ENCODE data around the gene AP1G2. TPM values are rescaled to one million over a fixed set of nuclear protein-coding genes. Genes with fewer than 3 reads are reported as not detected.

AP1G2 gene
- polyA plus RNA-seq, 1 donor (not counting 4 experiments of a cell fraction or from before 2014, with no cell fraction given) = 119 TPM

GRCh38 chr14:23604148-23604547 is 36.6 kb upstream of the AP1G2 start:
- H4K20me1 ChIP-seq (ENCODE audit: control insufficient read depth, extremely low read depth, insufficient read depth, low read length) = no peaks in the 10 kb centered on the region
- no peaks in the 10 kb centered on the region for H3K27me3 ChIP-seq (ENCODE audit: control insufficient read depth, extremely low read depth, insufficient read depth, low read length)
- DNase-seq (ENCODE audit: low read depth, low spot score) = no peak
- H3K36me3 ChIP-seq (ENCODE audit: control insufficient read depth in 2 of 2, extremely low read depth in 1 of 2, insufficient read depth in 2 of 2, low read length in 2 of 2) = no peaks in the 10 kb centered on the region
- no peak overlapping the region for H3K9ac ChIP-seq (ENCODE audit: control insufficient read depth, extremely low read depth, insufficient read depth, low read length)
- TF ChIP-seq EZH2 (IDR thresholded peaks at IDR 0.05; ENCODE audit: low read length) = no peak
- TF ChIP-seq CTCF (optimal IDR thresholded peaks at IDR 0.05 in 1 of 3, IDR thresholded peaks at IDR 0.05 in 1 of 3, conservative IDR thresholded peaks at IDR 0.05 in 1 of 3; ENCODE audit: extremely low read depth in 1 of 3, insufficient read depth in 2 of 3, low read length in 3 of 3) = no peak
- H3K4me3 ChIP-seq (ENCODE audit: control insufficient read depth in 2 of 3, extremely low read depth in 1 of 3, insufficient read depth in 2 of 3, low read depth in 1 of 3, low read length in 3 of 3) = no peak overlapping the region
- H2AFZ ChIP-seq (ENCODE audit: control insufficient read depth, low read length) = no peak overlapping the region
- no peak overlapping the region for H3K4me2 ChIP-seq (ENCODE audit: control insufficient read depth, extremely low read depth, insufficient read depth, low read depth, low read length)
- no peaks in the 10 kb centered on the region for H3K9me1 ChIP-seq (ENCODE audit: control insufficient read depth, extremely low read depth, insufficient read depth, low read length)
- no peaks in the 10 kb centered on the region for H3K79me2 ChIP-seq (ENCODE audit: control insufficient read depth, insufficient read depth, low read length)
- H3K27ac ChIP-seq (ENCODE audit: control insufficient read depth, insufficient read depth, low read length) = no peak overlapping the region
- dilution Hi-C loops (cut with MboI; ENCODE audit: extremely low pct_ligation_motif_present, low sequenced_read_pairs) = no loop called here
- no peak for FAIRE-seq
- H3K4me1 ChIP-seq (ENCODE audit: control insufficient read depth, extremely low read depth, insufficient read depth, low read length) = no peaks in the 10 kb centered on the region
- no peaks in the 10 kb centered on the region for H3K9me3 ChIP-seq (ENCODE audit: control insufficient read depth, low read depth, low read length)

- Histone ChIP-seq H4K20me1 (ENCODE audit: control insufficient read depth, extremely low read depth, insufficient read depth, low read length) (no peaks in the 10 kb centered on the region), H3K4me2 (ENCODE audit: control insufficient read depth, extremely low read depth, insufficient read depth, low read depth, low read length) (no peak overlapping the region), H3K4me3 (ENCODE audit: control insufficient read depth in 2 of 3, extremely low read depth in 1 of 3, insufficient read depth in 2 of 3, low read depth in 1 of 3, low read length in 3 of 3) (no peak overlapping the region), H3K9me1 (ENCODE audit: control insufficient read depth, extremely low read depth, insufficient read depth, low read length) (no peaks in the 10 kb centered on the region), H3K36me3 (ENCODE audit: control insufficient read depth in 2 of 2, extremely low read depth in 1 of 2, insufficient read depth in 2 of 2, low read length in 2 of 2) (no peaks in the 10 kb centered on the region), H2AFZ (ENCODE audit: control insufficient read depth, low read length) (no peak overlapping the region), H3K79me2 (ENCODE audit: control insufficient read depth, insufficient read depth, low read length) (no peaks in the 10 kb centered on the region), H3K27me3 (ENCODE audit: control insufficient read depth, extremely low read depth, insufficient read depth, low read length) (no peaks in the 10 kb centered on the region), H3K9me3 (ENCODE audit: control insufficient read depth, low read depth, low read length) (no peaks in the 10 kb centered on the region), H3K27ac (ENCODE audit: control insufficient read depth, insufficient read depth, low read length) (no peak overlapping the region), H3K4me1 (ENCODE audit: control insufficient read depth, extremely low read depth, insufficient read depth, low read length) (no peaks in the 10 kb centered on the region), H3K9ac (ENCODE audit: control insufficient read depth, extremely low read depth, insufficient read depth, low read length) (no peak overlapping the region)
- TF ChIP-seq EZH2 (IDR thresholded peaks at IDR 0.05; ENCODE audit: low read length) (no peak), CTCF (optimal IDR thresholded peaks at IDR 0.05 in 1 of 3, IDR thresholded peaks at IDR 0.05 in 1 of 3, conservative IDR thresholded peaks at IDR 0.05 in 1 of 3; ENCODE audit: extremely low read depth in 1 of 3, insufficient read depth in 2 of 3, low read length in 3 of 3) (no peak)
- dilution Hi-C loops (cut with MboI; ENCODE audit: extremely low pct_ligation_motif_present, low sequenced_read_pairs) = no loop called here
- FAIRE-seq (no peak), DNase-seq (ENCODE audit: low read depth, low spot score) (no peak)
Measured at GRCh38 chr14:23603103-23603502, 35.5 kb upstream of the AP1G2 start.

Measured in keratinocyte (primary cell).